GM18870 (cell line): Measurements from ENCODE around the gene CMSS1.

Experiments
- ATAC-seq: cut with Tn5 transposase; IDR thresholded peaks from one replicate; pipeline ENCODE4 v1.9.1; 2021; ENCODE audit warnings: moderate library complexity; ENCODE audit not compliant: unreplicated experiment

Gene CMSS1

GRCh38 chr3:100010087-100010417 is 192.4 kb downstream of the CMSS1 start:
- no peak for ATAC-seq

- no peak for ATAC-seq
Measured at GRCh38 chr3:100018806-100019205, 201.1 kb downstream of the CMSS1 start.

GRCh38 chr3:100019719-100020118 is 202.1 kb downstream of the CMSS1 start:
- ATAC-seq: no peak

GRCh38 chr3:100020876-100021644 is 203.4 kb downstream of the CMSS1 start:
- ATAC-seq: no peak

GRCh38 chr3:100022506-100022905 is 204.8 kb downstream of the CMSS1 start:
- no peak for ATAC-seq

GRCh38 chr3:100023150-100023549 is 205.5 kb downstream of the CMSS1 start:
- ATAC-seq: no peak

GRCh38 chr3:100023595-100023994 is 205.9 kb downstream of the CMSS1 start:
- no peak for ATAC-seq

GRCh38 chr3:100024520-100025303 is 207.1 kb downstream of the CMSS1 start:
- no peak for ATAC-seq

GRCh38 chr3:100027321-100027720 is 209.7 kb downstream of the CMSS1 start:
- ATAC-seq: no peak

GRCh38 chr3:100029052-100029451 is 211.4 kb downstream of the CMSS1 start:
- no peak for ATAC-seq

- peak; percentile 46 for ATAC-seq
Measured at GRCh38 chr3:100029689-100030088, 212.0 kb downstream of the CMSS1 start.

- ATAC-seq: peak; percentile 44
Measured at GRCh38 chr3:100030346-100030745, 212.7 kb downstream of the CMSS1 start.

GRCh38 chr3:100030914-100031425 is 213.3 kb downstream of the CMSS1 start:
- ATAC-seq: no peak

- no peak for ATAC-seq
Measured at GRCh38 chr3:100032243-100032642, 214.6 kb downstream of the CMSS1 start.

GRCh38 chr3:100033184-100033583 is 215.5 kb downstream of the CMSS1 start:
- no peak for ATAC-seq

- ATAC-seq: no peak
Measured at GRCh38 chr3:100033903-100034471, 216.3 kb downstream of the CMSS1 start.

GRCh38 chr3:100039075-100039474 is 221.4 kb downstream of the CMSS1 start:
- no peak for ATAC-seq

GRCh38 chr3:100040451-100041225 is 223.0 kb downstream of the CMSS1 start:
- no peak for ATAC-seq

GRCh38 chr3:100041328-100041749 is 223.7 kb downstream of the CMSS1 start:
- no peak for ATAC-seq

- no peak for ATAC-seq
Measured at GRCh38 chr3:100042166-100042981, 224.7 kb downstream of the CMSS1 start.
